Body of pancreas (tissue), 4 donors: ENCODE data around the gene MAPK8IP3. TPM values are rescaled to one million over a fixed set of nuclear protein-coding genes. Genes with fewer than 3 reads are reported as not detected.

ENCODE experiments used
- ATAC-seq: fragments of 150-250 bp; one replicate; pipeline ENCODE4 v1.9.1; 2016
- DNase-seq, 4 donors: peaks; one replicate each; pipeline ENCODE4 v3.0.0-alpha.2; 2019
- H3K27ac ChIP-seq, 4 donors: fragments of 200-600 bp; sonication (generic); 1 replicate in 3 of 4; 2 replicates in 1 of 4; pipeline versions ENCODE4 v1.5.1 to v1.6.1; 2016 to 2019; ENCODE audit warnings: mild to moderate bottlenecking in 1 of 4, mixed read lengths in 1 of 4, moderate library complexity in 1 of 4
- H3K27me3 ChIP-seq, 2 donors: fragments of 200-600 bp; sonication (generic); one replicate each; pipeline ENCODE4 v1.6.0; 2016; ENCODE audit warnings: mild to moderate bottlenecking in 1 of 2
- H3K36me3 ChIP-seq, 2 donors: fragments of 200-600 bp; sonication (generic); replicated peaks in 1 of 2; 2 replicates each; pipeline ENCODE4 v1.5.1; 2016; ENCODE audit warnings: low read depth in 2 of 2; ENCODE audit not compliant: insufficient read depth in 1 of 2
- H3K4me1 ChIP-seq: fragments of 200-600 bp; sonication (generic); one replicate; pipeline ENCODE4 v1.6.0; 2016
- H3K4me3 ChIP-seq, 2 donors: fragments of 200-600 bp; sonication (generic); 1 replicate in 1 of 2; 2 replicates in 1 of 2; pipeline ENCODE4 v1.5.1; 2016 to 2019
- H3K9me3 ChIP-seq, 3 donors: fragments of 200-600 bp; sonication (generic); 1 replicate in 2 of 3; 2 replicates in 1 of 3; pipeline ENCODE4 v1.5.1; 2016
- CTCF ChIP-seq, 7 experiments: fragments of 450-650 bp in 4 of 7; fragments of 200-600 bp in 3 of 7; sonication (generic) in 3 of 7; IDR thresholded peaks; one replicate each; pipeline ENCODE4 v1.5.1; 2016 to 2019; ENCODE audit warnings: antibody characterized with exemption in 7 of 7
- POLR2A ChIP-seq, 3 donors: fragments of 450-650 bp; IDR thresholded peaks; one replicate each; pipeline ENCODE4 v1.6.1; 2016; ENCODE audit warnings: antibody characterized with exemption in 3 of 3, mild to moderate bottlenecking in 2 of 3
- WGBS, 2 donors: methylation state at CpG; one replicate each; pipeline ENCODE4 v1.1.5; 2017; 5-methylcytosine and 5-hydroxymethylcytosine counted together
- intact Hi-C: fragments of 100-400 bp; cut with DNase I; formaldehyde crosslinking; loops from one replicate; pipeline ENCODE4 v1.15.1; 2023
- total RNA-seq, 2 donors: library from RNA; depleted of rRNA; stranded (reverse); fragments of >200 nt; gene quantifications; one replicate each; pipeline ENCODE4 v1.1.0, GENCODE V29; 2016

Gene MAPK8IP3
- total RNA-seq, 2 donors from 2014 or later = 79.9 to 103 TPM

GRCh38 chr16:1673424-1674151 lies 32.4 kb upstream of the MAPK8IP3 start:
- ATAC-seq (no peak), DNase-seq (no peak)
- H3K9me3 ChIP-seq = no peaks in the 10 kb centered on the region
- peaks cover 6% of the 10 kb centered on the region for H3K4me1 ChIP-seq
- intact Hi-C loops = no loop called here
- peaks cover 0 to 24% of the 10 kb centered on the region in 2 donors for H3K36me3 ChIP-seq
- no peak overlapping the region for H3K4me3 ChIP-seq
- no peaks in the 10 kb centered on the region for H3K27me3 ChIP-seq
- 90 to 92% methylated on average over 20 to 25 of the region's 26 CpGs for WGBS, 2 donors
- H3K27ac ChIP-seq = no peak overlapping the region
- no peak for TF ChIP-seq POLR2A (IDR thresholded peaks at IDR 0.05)
- TF ChIP-seq CTCF (IDR thresholded peaks at IDR 0.05) = no peak

- H3K27ac ChIP-seq = no peak overlapping the region
- H3K4me1 ChIP-seq = peaks cover 13% of the 10 kb centered on the region
- intact Hi-C loops = no loop called here
- H3K9me3 ChIP-seq = no peaks in the 10 kb centered on the region
- TF ChIP-seq POLR2A (IDR thresholded peaks at IDR 0.05) = no peak
- TF ChIP-seq CTCF (IDR thresholded peaks at IDR 0.05) = no peak
- peaks cover 0 to 21% of the 10 kb centered on the region in 2 donors for H3K36me3 ChIP-seq
- WGBS, 2 donors = 89 to 95% methylated on average over 4 to 7 of the region's 7 CpGs
- no peaks in the 10 kb centered on the region for H3K27me3 ChIP-seq
- DNase-seq = no peak
- H3K4me3 ChIP-seq = no peak overlapping the region
- ATAC-seq = no peak
These were observed 31.7 kb upstream of the MAPK8IP3 start for GRCh38 chr16:1674306-1674705.

- Histone ChIP-seq H3K4me1 (peaks cover 20% of the 10 kb centered on the region), H3K27me3 (no peaks in the 10 kb centered on the region), H3K36me3 (peaks cover 0 to 18% of the 10 kb centered on the region in 2 donors), H3K4me3 (no peak overlapping the region), H3K9me3 (no peaks in the 10 kb centered on the region), H3K27ac (no peak overlapping the region)
- 88 to 90% methylated on average over 18 to 19 of the region's 19 CpGs for WGBS, 2 donors
- no peak for ATAC-seq
- no peak for TF ChIP-seq CTCF (IDR thresholded peaks at IDR 0.05)
- TF ChIP-seq POLR2A (IDR thresholded peaks at IDR 0.05) = no peak
- no peak for DNase-seq
- intact Hi-C loops = no loop called here
These were observed 31.0 kb upstream of the MAPK8IP3 start for GRCh38 chr16:1674751-1675664.

- H3K27me3 ChIP-seq = no peaks in the 10 kb centered on the region
- TF ChIP-seq POLR2A (IDR thresholded peaks at IDR 0.05) (no peak), CTCF (IDR thresholded peaks at IDR 0.05) (no peak)
- H3K36me3 ChIP-seq = peaks cover 0 to 11% of the 10 kb centered on the region in 2 donors
- H3K9me3 ChIP-seq = no peaks in the 10 kb centered on the region
- peaks cover 22% of the 10 kb centered on the region for H3K4me1 ChIP-seq
- 91 to 95% methylated on average over 12 of the region's 12 CpGs for WGBS, 2 donors
- intact Hi-C loops = no loop called here
- H3K27ac ChIP-seq = no peak overlapping the region
- no peak for ATAC-seq
- H3K4me3 ChIP-seq = no peak overlapping the region
- DNase-seq = no peak
These were observed 29.3 kb upstream of the MAPK8IP3 start for GRCh38 chr16:1676661-1677060.
